ENCODE data around the gene CCDC12. TPM values are rescaled to one million over a fixed set of nuclear protein-coding genes. Genes with fewer than 3 reads are reported as not detected.

The CCDC12 gene
- total RNA-seq, 1 donor from 2014 or later, result 33.1 TPM

DNA sequence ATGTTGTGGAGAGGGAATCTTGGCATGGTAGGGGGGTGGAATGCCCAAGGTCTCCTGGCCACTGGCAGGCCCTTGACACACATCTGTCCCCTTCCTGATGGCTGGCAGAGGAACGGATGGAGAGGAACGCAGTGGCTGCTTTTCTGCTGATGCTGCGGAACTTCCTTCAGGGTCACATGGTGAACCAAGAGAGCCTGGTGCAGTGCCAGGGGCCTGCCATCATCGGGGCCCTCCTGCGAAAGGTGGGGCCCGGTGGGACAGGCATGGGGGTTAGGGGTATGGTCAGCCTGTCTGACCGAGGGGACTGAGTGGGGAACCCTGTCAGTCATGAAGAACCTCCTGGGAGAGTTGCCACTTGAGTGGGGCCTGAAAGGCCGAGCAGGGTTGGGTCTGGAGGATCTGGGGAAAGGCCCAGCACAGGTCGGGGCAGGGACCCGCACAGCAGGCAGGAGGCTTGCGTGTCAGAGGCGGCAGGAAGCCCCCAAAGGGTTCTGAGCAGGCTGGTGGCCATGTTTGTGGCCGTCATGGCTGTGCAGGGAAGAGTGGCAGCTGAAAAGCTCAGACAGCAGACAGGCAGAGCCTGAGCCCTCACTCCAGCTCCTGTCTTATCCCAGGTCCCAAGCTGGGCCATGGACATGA is 21.0 kb upstream of the CCDC12 start:
- no peak for DNase-seq (ENCODE audit: low spot score)

DNA sequence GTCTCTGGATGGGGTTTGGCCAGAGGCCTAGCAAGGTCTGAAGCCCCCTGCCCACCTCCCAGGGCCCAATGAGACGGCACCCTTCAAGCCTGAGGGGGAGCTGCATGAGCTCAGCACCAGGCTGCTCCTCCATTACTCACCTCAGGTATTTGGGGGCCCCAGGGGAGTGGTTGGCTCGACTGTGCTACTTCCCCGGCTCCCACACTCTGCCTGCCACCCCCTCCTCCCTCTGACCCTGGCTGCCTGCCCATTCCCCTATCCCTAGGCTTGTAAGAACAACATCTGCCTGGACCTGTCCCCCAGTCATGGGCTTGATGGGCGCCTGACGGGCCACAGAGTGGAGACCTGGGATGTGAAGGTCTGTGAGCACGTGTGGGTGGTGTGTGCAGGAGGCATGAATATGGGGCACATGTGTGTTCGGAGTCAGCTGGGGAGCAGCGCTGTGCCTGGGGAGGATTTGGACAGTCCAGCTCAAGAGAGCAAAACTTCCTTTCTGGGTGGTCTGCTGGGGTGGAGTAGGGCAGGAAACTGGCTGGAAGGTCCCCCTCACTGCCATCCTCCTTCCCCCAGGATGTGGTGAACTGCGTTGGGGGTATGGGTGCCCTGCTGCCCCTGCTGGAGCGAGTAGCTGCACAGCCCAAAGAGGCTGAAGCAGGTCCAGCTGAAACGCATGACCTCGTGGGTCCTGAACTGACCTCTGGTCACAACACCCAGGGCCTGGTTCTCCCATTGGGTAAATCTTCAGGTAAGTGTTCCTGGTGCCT is 20.3 kb upstream of the CCDC12 start:
- DNase-seq (ENCODE audit: low spot score), result no peak

DNA sequence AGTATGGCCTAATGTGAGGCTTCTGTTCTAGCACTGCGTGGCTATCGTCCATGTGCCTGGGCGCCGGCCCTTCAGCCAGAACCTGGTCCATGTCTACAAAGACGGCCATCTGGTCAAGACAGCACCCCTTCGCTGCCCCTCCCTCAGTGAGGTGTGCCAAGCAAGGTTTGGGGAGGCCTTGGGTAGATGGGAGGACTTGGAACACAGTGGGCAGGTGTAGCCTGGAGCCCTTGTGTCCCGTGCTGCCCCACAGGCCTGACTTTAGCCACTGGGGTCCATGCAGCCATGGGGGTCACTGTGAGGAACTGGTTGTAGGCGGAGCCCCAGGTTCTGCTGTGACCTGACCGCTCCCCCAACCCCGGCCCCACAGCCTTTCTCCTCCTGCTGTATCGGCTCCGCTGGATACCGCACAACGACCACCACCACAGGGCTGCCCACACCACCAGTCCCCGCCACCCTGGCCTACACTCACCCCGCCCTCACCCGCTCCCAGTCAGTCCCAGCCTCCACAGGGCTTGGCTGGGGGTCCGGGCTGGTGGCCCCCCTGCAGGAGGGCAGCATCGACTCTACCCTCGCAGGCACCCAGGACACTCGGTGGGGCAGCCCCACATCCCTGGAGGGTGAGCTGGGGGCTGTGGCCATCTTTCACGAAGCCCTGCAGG is 19.5 kb upstream of the CCDC12 start:
- no peak for DNase-seq (ENCODE audit: low spot score)

DNA sequence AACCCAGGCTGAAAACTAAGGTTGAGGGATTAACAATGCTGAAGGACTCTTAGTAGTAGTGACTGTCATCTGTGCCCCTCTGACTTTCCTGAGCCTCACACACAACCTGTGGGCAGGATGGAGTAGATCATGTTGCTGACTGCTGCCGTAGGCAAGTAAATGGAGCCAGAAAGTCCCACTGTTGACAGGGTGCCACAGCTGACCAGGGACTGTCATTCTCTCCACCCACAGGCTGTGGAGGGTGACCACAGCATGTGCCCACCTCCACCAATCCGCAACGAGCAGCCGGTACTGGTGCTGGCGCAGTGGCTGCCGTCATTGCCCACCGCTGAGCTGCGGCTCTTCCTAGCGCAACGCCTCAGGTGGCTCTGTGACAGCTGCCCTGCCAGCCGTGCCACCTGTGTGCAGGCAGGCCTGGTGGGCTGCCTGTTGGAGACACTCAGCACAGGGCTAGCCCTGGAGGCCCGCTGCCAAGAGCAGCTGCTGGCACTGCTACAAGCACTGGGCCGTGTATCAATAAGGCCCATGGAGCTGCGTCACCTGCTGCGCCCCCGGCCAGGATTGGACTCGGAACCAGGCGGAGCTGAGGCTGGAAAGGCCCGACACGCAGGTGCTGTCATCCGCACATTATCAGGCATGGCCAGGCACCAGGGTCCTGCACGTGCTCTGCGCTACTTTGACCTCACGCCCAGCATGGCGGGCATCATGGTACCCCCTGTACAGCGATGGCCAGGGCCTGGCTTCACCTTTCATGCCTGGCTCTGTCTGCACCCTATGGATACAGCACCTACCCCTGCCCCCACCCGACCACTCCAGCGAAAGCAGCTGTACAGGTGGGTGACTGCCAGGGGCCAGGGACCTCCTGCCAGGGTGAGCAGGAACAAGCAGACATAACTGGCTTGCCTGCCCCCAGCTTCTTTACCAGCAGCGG is 18.5 kb upstream of the CCDC12 start:
- DNase-seq (ENCODE audit: low spot score), result no peak

DNA sequence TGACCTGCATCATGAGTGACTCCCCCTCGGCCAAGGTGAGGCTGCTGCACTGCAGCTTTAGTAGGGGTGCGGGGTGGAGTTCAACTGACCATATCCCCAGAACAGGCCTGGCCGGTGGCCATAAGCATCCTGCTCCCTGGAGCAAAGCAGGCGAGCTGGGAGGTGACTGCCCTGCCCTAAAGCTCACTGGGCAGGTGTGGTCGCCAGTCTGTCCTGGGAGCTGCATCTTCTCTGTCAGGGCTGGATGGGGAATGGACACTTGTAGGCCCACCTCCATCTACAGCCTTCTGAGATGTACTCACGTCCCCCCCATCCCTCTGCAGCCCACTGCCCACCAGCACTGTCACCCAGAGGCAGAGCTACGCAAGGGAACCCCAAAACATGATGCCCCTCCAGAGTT is 17.4 kb upstream of the CCDC12 start:
- DNase-seq (ENCODE audit: low spot score), result no peak

DNA sequence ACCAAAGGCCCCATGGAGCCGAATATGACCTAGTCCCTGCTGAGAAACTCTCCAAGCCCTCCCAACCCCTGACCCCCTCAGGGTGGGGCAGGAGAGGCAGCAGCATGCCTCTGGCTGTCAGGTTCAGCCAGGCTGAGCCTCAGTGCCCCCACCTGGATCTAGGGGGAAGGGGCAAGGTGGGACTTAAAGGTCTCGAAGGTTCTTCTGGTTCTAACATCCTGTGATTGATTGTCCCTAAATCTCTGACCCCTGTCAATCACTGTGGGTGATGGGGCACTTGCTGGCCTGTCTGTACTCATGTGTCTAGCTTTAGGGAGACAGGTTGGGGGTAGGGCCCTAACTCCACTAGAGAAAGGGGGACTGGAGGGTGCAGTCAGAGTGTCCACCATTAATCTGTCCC is 16.7 kb upstream of the CCDC12 start:
- DNase-seq (ENCODE audit: low spot score), result no peak

DNA sequence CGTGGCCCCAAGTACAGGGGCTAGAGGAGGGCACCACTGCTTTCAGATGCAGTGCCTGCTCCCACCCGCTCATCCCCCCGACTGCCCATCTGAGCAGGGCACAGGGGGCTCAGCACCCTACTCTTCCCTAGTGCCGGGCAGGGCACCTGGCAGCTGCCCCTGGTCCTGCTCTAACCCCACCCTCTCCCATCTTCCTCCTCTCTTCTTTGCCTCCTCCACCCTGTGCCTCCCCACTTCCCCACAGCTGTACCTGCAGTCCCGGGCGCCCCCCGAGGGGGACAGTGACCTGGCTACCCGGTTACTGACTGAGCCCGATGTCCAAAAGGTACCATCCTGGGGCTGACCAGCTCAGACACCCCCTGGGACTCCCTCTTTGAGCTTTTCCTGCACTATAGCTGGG is 15.7 kb upstream of the CCDC12 start:
- DNase-seq (ENCODE audit: low spot score), result no peak

DNA sequence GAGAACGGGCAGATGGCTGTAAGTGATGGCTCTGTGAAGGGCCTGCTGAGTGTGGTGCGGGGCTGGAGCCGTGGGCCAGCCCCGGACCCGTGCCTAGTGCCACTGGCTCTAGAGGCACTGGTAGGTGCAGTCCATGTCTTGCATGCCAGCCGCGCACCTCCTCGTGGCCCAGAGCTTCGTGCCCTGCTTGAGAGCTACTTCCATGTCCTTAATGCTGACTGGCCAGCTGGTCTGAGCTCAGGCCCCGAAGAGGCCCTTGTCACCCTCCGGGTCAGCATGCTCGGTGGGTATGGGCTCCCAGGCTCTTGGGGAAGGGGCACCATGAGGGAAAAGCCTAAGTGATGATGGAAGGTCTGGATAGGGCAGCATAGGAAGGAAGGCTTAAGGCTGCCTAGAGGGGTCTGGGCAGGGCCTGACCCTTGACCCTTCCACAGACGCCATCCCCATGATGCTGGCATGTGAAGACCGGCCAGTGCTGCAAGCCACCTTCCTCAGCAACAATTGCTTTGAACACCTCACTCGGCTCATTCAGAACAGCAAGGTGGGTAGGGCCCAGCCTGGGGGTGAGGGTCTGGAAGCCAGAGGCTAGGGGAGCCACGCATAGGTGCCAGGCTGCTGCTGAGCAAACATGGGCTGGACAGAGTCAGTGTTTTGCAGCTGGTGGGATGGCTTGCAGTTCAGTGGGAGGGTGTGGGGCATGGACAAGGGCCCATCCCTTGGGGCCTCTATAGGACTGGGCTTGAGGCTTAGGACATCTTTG is 15.0 kb upstream of the CCDC12 start:
- DNase-seq (ENCODE audit: low spot score), result no peak

DNA sequence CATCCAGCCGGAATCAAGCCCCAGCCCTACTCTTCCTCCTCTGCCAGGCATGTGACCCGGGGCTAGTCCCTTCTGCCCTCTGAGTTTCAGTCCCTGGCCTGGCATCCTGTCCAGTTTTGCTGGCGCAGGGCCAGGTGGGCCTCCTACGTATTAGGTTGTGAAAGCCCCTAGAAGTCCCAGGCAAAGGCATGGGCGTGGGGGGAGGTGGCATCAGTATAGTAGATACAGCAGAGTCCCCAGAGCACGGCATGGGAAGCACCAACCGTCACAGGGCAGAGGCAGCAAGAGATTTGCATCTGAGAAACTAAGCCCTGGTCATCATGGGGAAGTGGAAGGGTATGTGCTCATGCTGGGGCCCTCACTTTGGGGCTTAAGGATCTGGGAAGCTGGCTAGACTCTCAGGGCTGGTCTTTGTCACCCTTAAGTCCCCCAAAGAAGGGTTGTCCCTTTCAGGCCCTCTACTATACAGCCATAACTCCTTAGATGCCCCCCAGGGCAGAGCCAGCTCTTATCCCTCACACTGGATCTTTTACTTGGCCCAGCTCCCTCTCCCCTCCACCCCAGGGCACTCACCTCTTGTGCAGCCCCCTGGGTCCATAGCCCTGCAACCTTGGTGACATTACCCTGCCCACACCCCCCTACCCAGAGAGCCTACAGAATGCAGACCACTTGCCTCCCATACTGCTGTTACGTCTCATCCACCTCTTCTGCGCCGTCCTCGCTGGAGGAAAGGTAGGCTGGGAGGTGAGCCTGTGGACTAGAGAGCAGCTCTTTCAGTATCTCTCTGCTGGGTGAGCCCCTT is 14.2 kb upstream of the CCDC12 start:
- no peak for DNase-seq (ENCODE audit: low spot score)

DNA sequence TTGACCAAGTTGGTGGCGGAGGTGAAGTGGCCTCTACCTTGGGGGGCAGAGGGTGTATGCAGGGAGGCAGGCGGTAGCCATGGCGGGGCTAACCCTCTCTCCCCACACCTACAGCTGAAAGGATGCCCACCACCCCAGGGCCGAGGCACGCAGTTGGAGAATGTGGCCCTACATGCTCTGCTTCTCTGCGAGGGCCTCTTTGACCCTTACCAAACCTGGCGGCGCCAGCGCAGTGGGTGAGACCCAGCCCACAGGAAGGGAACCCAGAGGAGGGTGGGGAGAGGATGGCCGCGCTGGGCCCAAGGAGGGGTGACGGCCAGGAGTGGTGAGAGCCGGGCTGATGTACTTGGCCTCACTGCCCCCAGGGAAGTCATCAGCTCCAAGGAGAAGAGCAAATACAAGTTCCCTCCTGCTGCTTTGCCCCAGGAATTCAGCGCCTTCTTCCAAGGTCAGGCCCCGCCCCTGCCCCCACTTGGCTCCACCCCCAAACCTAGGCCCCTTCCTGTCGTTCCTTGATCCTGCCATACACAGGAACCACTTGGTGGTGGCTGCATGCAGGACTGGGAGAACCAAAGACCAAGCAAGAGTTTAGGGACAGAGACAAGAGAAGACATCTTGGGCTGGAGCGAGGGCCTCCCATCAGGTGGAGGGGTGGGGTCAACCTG is 12.7 kb upstream of the CCDC12 start:
- no peak for DNase-seq (ENCODE audit: low spot score)

DNA sequence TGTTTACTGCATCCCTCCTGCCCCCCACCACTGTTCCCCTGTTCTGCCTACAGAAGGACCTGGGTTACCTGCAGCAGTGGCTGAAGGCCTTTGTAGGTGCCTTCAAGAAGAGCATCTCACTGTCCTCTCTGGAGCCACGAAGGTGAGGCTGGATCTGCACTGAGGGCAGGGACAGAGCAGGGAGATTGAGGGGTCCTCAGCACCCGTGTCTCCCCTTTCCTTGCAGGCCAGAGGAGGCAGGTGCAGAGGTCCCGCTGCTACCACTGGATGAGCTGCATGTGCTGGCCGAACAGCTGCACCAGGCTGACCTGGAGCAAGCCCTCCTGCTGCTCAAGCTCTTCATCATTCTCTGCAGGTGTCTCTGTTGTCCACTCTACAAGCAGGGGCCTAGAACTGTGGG is 12.1 kb upstream of the CCDC12 start:
- DNase-seq (ENCODE audit: low spot score), result no peak

DNA sequence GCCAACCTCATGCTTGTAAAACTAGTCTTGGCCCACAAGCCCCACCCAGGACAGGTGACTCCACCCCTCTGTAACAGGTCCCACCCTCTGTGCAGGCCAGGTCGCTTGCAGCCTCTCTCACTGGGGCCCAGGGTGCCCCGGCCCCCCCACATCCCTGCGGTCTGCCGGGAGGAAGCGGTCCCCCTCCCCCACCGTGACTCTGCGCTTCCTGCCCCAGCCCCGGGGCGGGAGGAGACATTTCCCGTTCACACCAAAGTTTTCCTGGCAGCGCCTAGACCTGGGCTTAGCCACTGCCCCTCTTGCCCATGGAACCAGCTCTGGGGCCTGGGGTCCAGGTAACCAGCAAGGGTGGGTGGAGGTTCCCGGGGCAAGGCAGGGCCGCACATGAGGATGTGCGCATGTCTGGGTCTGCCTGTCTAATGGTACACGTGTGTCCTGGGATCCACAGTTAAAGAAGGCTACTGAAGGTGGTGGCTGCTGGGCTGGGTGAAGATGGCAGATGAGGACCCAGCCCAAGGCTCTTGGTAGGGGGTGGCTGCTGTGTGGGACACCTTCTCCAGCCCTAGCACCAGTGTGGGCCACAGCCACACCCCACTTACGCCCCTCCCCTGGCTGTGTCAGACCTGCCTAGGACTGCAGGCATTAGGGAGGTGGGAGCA is 11.3 kb upstream of the CCDC12 start:
- no peak for DNase-seq (ENCODE audit: low spot score)

DNA sequence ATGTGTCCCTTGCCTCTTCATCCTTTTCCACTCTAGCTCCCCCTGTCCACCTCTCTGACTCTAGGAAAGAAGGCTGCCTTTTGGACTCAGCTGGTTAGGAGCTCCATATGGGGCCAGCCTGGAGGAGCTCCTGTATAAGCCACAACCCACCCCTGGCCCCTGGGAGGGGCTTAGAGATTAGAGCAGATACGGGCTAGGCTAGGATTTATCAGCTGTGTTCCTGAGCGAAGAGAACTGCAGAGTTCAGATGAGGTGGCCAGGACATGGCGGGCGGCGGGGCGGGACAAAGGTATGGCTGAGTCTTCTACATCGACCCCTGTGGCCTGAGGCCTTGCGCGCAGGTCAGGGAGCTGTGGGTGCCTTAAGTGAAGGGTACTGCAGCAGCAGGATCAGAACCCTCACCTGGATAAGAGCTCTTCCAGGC is 10.8 kb upstream of the CCDC12 start:
- DNase-seq (ENCODE audit: low spot score), result no peak

DNA sequence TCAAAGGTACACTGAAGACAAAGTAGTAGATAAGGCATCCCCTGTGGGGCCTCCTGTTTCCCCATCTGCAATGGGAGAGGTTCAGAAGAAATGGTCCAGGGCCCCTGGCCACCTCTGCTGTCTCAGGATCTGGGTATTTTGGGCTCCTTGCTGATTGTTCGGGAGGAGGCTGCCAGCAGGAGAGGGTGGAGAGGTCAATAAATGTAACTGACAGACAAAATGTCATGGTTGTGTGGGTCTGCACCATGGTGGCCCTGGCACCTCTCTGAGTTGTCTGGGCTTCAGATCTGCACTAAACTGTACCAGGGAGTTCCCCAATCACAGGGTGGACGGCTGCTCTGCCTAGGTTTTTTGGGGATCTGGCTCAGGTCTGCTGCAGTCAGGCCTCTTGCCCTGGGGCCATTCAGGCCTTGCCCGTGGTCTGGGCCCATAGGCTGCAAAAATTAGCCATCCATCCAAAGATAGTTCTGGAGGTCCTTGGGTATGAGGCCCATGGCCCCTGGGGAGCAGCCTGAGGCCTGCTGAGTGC is 10.3 kb upstream of the CCDC12 start:
- DNase-seq (ENCODE audit: low spot score), result no peak

DNA sequence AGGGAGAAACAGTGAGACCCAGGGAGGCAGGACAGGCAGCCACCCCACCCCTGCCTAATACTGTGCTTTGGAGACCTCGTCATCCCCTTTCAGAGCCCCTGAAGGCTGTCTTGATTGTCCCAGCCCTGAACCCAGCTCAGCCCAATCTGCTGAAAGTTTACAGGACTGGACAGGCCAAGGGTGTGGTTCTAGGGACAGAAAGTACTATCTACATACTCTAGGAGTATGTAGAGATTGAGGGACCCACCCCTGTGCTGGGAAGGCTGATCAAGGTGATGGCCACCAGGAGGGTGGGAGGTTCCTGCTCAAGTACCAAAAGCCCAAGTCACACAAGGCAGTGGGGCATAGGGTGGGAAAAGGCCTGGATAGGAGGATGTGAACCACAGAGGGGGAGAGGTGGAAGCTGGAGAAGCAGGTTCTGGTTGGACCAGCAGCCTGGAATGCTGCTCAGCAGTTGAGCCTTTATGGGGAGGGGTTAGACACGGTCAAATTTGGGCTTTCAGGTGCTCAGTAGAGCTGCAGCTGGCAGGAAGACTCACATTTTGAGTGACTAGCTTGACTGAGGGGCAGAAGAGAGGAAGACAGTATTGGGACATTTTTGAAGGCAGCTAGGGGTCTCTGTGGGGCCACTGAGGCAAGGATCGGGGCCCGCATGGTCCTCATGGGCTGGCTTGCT is 9.6 kb upstream of the CCDC12 start:
- DNase-seq (ENCODE audit: low spot score), result no peak

DNA sequence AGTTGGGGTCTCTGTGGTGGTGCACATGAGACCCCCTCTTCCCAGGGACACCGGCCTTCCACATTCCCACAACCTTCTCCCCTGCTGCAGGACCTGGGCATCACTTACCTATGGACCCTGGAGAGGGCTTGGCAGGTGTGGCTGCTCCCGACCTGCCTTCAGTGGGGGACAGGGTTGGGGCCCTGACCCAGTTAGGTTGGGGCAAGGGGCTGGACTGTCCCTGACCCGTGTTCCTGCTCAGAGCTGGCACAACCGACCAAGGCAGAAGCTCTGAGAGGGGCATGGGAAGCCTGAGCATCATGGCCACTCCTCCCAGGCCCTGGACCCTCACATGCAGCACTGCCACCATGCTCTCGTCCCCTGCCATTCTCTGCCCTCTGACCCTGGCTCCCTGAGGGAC is 9.0 kb upstream of the CCDC12 start:
- DNase-seq (ENCODE audit: low spot score), result no peak

DNA sequence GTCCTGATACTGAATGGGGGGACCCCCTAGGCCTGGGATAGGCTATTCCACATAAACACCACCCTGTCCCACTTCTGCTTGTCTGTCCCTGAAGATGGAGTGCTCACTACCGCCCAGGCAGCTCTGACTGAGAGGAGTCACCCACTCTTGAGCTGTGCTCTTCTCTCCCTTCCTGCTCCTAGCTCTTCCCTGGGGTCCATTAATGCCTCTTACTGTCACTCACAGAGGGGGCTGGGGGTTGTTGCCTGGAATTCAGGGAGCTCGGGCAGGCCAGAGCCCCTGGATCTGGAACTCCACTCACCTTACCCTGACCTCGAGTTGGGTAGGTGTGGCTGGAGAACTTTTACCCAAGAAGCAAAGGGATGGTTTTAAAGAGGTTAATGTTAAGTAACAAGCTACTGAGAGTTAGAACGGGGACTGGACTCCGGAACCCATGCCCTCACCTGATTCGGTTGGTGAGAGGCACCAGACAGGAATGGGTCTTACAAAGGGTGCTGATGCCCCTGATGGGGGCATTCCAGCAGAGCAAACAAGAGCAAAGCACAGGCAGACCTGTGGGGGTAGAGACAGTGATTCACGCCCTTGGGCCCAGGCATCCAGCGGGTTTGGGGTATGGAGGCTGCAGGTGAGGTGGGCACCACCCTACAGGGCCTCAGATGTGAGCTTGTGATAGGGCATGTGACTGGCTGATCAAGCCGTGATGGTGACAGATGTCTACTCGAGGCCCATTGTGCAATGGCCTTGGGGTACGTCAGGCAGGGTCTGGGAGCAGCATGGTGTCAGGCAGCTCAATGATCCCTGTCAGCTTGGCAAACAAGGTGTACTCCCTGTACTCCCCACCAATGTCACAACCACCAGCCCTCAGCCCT is 8.3 kb upstream of the CCDC12 start:
- no peak for DNase-seq (ENCODE audit: low spot score)
